Thymus (tissue), 11 donors: ENCODE data around the gene ADAMTS16. TPM values are rescaled to one million over a fixed set of nuclear protein-coding genes. Genes with fewer than 3 reads are reported as not detected.

Source experiments
- DNase-seq, 9 donors: peaks; one replicate each; pipeline ENCODE4 v3.0.0-alpha.2; 2013; ENCODE audit warnings: low spot score in 9 of 9, low read depth in 6 of 9, missing footprints in 1 of 9
- H3K27ac ChIP-seq, 2 donors: one replicate each; pipeline ENCODE4 v1.5.1; 2013; ENCODE audit warnings: control low read depth in 1 of 2, low read depth in 1 of 2, low read length in 1 of 2, mild to moderate bottlenecking in 1 of 2, moderate library complexity in 1 of 2
- H3K27me3 ChIP-seq, 2 donors: one replicate each; pipeline ENCODE4 v1.5.1; 2013; ENCODE audit warnings: low read length in 1 of 2; ENCODE audit not compliant: control insufficient read depth in 2 of 2, insufficient read depth in 1 of 2
- H3K36me3 ChIP-seq, 2 donors: one replicate each; pipeline ENCODE4 v1.5.1; 2013; ENCODE audit warnings: low read length in 1 of 2, mild to moderate bottlenecking in 1 of 2, moderate library complexity in 1 of 2; ENCODE audit not compliant: control insufficient read depth in 2 of 2, insufficient read depth in 2 of 2
- H3K4me1 ChIP-seq, 2 donors: one replicate each; pipeline ENCODE4 v1.5.1; 2013; ENCODE audit warnings: low read length in 2 of 2; ENCODE audit not compliant: control insufficient read depth in 2 of 2, insufficient read depth in 2 of 2
- H3K4me3 ChIP-seq, 2 donors: one replicate each; pipeline ENCODE4 v1.5.1; 2013; ENCODE audit warnings: low read length in 2 of 2, control low read depth in 1 of 2, mild to moderate bottlenecking in 1 of 2
- H3K9me3 ChIP-seq, 2 donors: one replicate each; pipeline ENCODE4 v1.5.1; 2013; ENCODE audit warnings: low read length in 1 of 2, mild to moderate bottlenecking in 1 of 2; ENCODE audit not compliant: control insufficient read depth in 2 of 2, insufficient read depth in 1 of 2
- WGBS: extraction: QIAGEN DNeasy Blood & Tissue Kit; methylation state at CpG from one replicate; pipeline ENCODE4 v1.1.7; 2013; 5-methylcytosine and 5-hydroxymethylcytosine counted together
- polyA plus RNA-seq: library from polyadenylated mRNA; stranded (reverse); fragments of 200-250 nt; gene quantifications from one replicate; pipeline ENCODE4 v1.2.3, GENCODE V29; 2013
- total RNA-seq: library from RNA; stranded (reverse); fragments of 120-200 nt; gene quantifications from one replicate; pipeline ENCODE4 v1.2.4, GENCODE V29; 2013
- donor health status: healthy.

ADAMTS16 gene
- total and polyA plus RNA-seq, 2 donors, result 0.05 to 0.14 TPM

- no peak overlapping the region for H3K4me3 ChIP-seq
- no peaks in the 10 kb centered on the region for H3K4me1 ChIP-seq
- H3K9me3 ChIP-seq, result no peaks in the 10 kb centered on the region
- no peaks in the 10 kb centered on the region for H3K36me3 ChIP-seq
- H3K27me3 ChIP-seq, result no peaks in the 10 kb centered on the region
- no peak for DNase-seq
- WGBS, result 95% methylated on average over 11 of the region's 11 CpGs
- no peak overlapping the region for H3K27ac ChIP-seq
Measured at GRCh38 chr5:5234912-5235311, 94.8 kb downstream of the ADAMTS16 start.

- no peak for DNase-seq
- 88% methylated on average over 4 of the region's 4 CpGs for WGBS
Measured at GRCh38 chr5:5235685-5236084, 95.6 kb downstream of the ADAMTS16 start.

DNA sequence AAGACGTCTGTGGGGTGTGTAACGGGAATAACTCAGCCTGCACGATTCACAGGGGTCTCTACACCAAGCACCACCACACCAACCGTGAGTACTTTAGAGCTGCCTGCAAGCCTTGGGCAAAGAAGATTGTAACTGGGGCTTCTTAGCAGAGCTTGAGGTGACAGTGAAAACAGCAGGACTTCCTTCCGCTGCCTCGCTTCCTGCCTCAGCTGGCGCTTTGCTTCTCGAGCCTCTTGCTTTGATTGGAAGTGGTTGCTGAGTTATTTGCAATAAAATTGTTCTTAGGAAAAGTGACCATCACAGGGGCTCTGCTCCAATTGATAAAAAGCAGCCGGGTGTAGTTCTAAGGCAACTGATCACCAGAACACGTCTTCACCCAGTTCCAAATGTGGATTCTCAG lies 99.1 kb downstream of the ADAMTS16 start:
- H3K27ac ChIP-seq, result no peak overlapping the region
- no peaks in the 10 kb centered on the region for H3K27me3 ChIP-seq
- peaks cover 0 to 5% of the 10 kb centered on the region in 2 donors for H3K9me3 ChIP-seq
- no peak overlapping the region for H3K4me3 ChIP-seq
- WGBS, result 83% methylated on average over 10 of the region's 10 CpGs
- H3K36me3 ChIP-seq, result no peaks in the 10 kb centered on the region
- no peaks in the 10 kb centered on the region for H3K4me1 ChIP-seq
- no peak for DNase-seq

More at GRCh38 chr5:5235685-5236084, 95.6 kb downstream of the ADAMTS16 start:
- Histone ChIP-seq H3K9me3 (peaks cover 0 to 5% of the 10 kb centered on the region in 2 donors), H3K4me3 (no peak overlapping the region), H3K36me3 (no peaks in the 10 kb centered on the region), H3K27ac (no peak overlapping the region), H3K4me1 (no peaks in the 10 kb centered on the region), H3K27me3 (no peaks in the 10 kb centered on the region)

DNA sequence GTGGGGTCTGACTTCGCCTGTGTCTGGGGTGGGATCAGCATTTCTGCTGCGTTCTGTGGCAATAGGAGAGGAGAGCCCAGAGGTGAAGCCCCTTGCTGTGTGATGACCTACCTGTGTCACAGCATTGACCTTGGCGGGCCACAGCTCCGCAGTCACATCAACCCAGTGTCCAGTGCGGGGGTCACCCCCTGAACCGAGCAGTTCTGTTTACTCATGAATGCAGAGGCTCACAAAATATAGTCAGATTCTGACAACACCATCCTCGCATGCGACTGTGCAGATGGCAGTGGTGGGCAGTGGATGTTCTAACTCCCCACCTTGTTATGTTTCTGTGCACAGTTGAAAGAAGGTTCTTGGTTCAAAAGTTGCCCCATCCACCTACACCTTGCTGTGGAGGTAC lies 100.1 kb downstream of the ADAMTS16 start:
- H3K36me3 ChIP-seq, result no peaks in the 10 kb centered on the region
- peaks cover 0 to 5% of the 10 kb centered on the region in 2 donors for H3K9me3 ChIP-seq
- H3K27me3 ChIP-seq, result no peaks in the 10 kb centered on the region
- H3K27ac ChIP-seq, result no peak overlapping the region
- H3K4me1 ChIP-seq, result no peaks in the 10 kb centered on the region
- H3K4me3 ChIP-seq, result no peak overlapping the region
- 97% methylated on average over 8 of the region's 8 CpGs for WGBS
- no peak for DNase-seq

- WGBS, result 87% methylated on average over 11 of the region's 11 CpGs
Measured at GRCh38 chr5:5242056-5242455, 101.9 kb downstream of the ADAMTS16 start.

GRCh38 chr5:5246736-5247135 lies 106.6 kb downstream of the ADAMTS16 start:
- Histone ChIP-seq H3K9me3 (no peaks in the 10 kb centered on the region), H3K27ac (no peak overlapping the region), H3K36me3 (no peaks in the 10 kb centered on the region), H3K4me1 (no peaks in the 10 kb centered on the region), H3K4me3 (no peak overlapping the region), H3K27me3 (no peaks in the 10 kb centered on the region)
- no peak for DNase-seq
- WGBS, result 94% methylated on average over 8 of the region's 8 CpGs

More at GRCh38 chr5:5242056-5242455, 101.9 kb downstream of the ADAMTS16 start:
- H3K4me3 ChIP-seq, result no peak overlapping the region
- H3K27me3 ChIP-seq, result no peaks in the 10 kb centered on the region
- peaks cover 0 to 5% of the 10 kb centered on the region in 2 donors for H3K9me3 ChIP-seq
- no peak for DNase-seq
- no peaks in the 10 kb centered on the region for H3K36me3 ChIP-seq
- no peak overlapping the region for H3K27ac ChIP-seq
- H3K4me1 ChIP-seq, result no peaks in the 10 kb centered on the region

GRCh38 chr5:5250758-5251157 lies 110.6 kb downstream of the ADAMTS16 start:
- no peak for DNase-seq
- peaks cover 0 to 6% of the 10 kb centered on the region in 2 donors for H3K9me3 ChIP-seq
- H3K27me3 ChIP-seq, result no peaks in the 10 kb centered on the region
- 88% methylated on average over 6 of the region's 6 CpGs for WGBS
- no peaks in the 10 kb centered on the region for H3K36me3 ChIP-seq
- no peak overlapping the region for H3K27ac ChIP-seq
- H3K4me3 ChIP-seq, result no peak overlapping the region
- no peaks in the 10 kb centered on the region for H3K4me1 ChIP-seq

DNA sequence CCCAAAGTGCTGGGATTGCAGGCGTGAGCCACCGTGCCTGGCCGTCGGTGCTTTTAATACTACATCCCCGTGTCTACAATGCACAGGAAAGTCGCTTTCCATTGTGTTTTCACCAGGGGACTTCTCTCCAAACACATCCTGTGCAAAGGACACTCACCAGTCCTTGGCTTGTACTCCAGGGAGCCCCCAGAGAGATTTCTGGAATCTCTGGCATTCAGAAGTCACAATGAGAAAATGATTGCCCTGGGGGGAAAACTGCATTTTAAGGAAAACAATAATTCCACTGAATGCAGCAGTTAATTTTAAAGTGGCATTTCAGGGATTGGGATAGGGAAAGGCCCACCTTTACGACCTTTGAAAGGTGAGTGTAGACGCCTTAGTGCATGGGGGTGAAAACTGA lies 112.0 kb downstream of the ADAMTS16 start:
- Histone ChIP-seq H3K9me3 (peaks cover 0 to 6% of the 10 kb centered on the region in 2 donors), H3K4me1 (no peaks in the 10 kb centered on the region), H3K27ac (no peak overlapping the region), H3K36me3 (no peaks in the 10 kb centered on the region), H3K27me3 (no peaks in the 10 kb centered on the region), H3K4me3 (no peak overlapping the region)
- DNase-seq, result no peak
- 92% methylated on average over 8 of the region's 8 CpGs for WGBS

GRCh38 chr5:5257353-5257752 lies 117.2 kb downstream of the ADAMTS16 start:
- no peak overlapping the region for H3K27ac ChIP-seq
- no peaks in the 10 kb centered on the region for H3K36me3 ChIP-seq
- H3K4me1 ChIP-seq, result no peaks in the 10 kb centered on the region
- no peak overlapping the region for H3K4me3 ChIP-seq
- no peak for DNase-seq
- no peaks in the 10 kb centered on the region for H3K27me3 ChIP-seq
- peaks cover 0 to 6% of the 10 kb centered on the region in 2 donors for H3K9me3 ChIP-seq
- WGBS, result 91% methylated on average over 5 of the region's 5 CpGs

GRCh38 chr5:5258564-5258963 lies 118.4 kb downstream of the ADAMTS16 start:
- no peaks in the 10 kb centered on the region for H3K36me3 ChIP-seq
- H3K4me1 ChIP-seq, result no peaks in the 10 kb centered on the region
- DNase-seq, result no peak
- H3K27me3 ChIP-seq, result no peaks in the 10 kb centered on the region
- H3K27ac ChIP-seq, result no peak overlapping the region
- 88% methylated on average over 1 of the region's 1 CpG for WGBS
- H3K9me3 ChIP-seq, result peaks cover 0 to 4% of the 10 kb centered on the region in 2 donors
- H3K4me3 ChIP-seq, result no peak overlapping the region
